IPS-NIHi11 (cell line): Measurements from ENCODE around the gene GPRIN3.
"Not testable (repeated sequence)": the region's sequence is repeated elsewhere in the genome, so short reads cannot be mapped to it uniquely, and the experiment has no call there.

ENCODE experiments used
- DNase-seq: peaks from one replicate; pipeline ENCODE4 v3.0.0; 2012; ENCODE audit warnings: mixed read lengths, low spot score

The GPRIN3 gene

GRCh38 chr4:89254847-89255246 lies 52.8 kb downstream of the GPRIN3 start:
- peak; percentile 70 for DNase-seq

GRCh38 chr4:89254347-89254746 lies 53.3 kb downstream of the GPRIN3 start:
- not testable (repeated sequence) for DNase-seq

GRCh38 chr4:89253935-89254334 lies 53.7 kb downstream of the GPRIN3 start:
- no peak for DNase-seq

GRCh38 chr4:89253311-89253710 lies 54.3 kb downstream of the GPRIN3 start:
- DNase-seq: no peak

GRCh38 chr4:89251396-89251795 lies 56.2 kb downstream of the GPRIN3 start:
- no peak for DNase-seq

- DNase-seq: no peak
These were observed 57.8 kb downstream of the GPRIN3 start for GRCh38 chr4:89249716-89250361.

- no peak for DNase-seq
These were observed 58.3 kb downstream of the GPRIN3 start for GRCh38 chr4:89249313-89249712.

GRCh38 chr4:89248879-89249281 lies 58.7 kb downstream of the GPRIN3 start:
- DNase-seq: peak; percentile 14

GRCh38 chr4:89247951-89248350 lies 59.6 kb downstream of the GPRIN3 start:
- DNase-seq: no peak

- DNase-seq: no peak
These were observed 62.1 kb downstream of the GPRIN3 start for GRCh38 chr4:89245459-89245858.

GRCh38 chr4:89243733-89244252 lies 63.8 kb downstream of the GPRIN3 start:
- no peak for DNase-seq

- DNase-seq: no peak
These were observed 64.5 kb downstream of the GPRIN3 start for GRCh38 chr4:89242864-89243732.

GRCh38 chr4:89242216-89242615 lies 65.4 kb downstream of the GPRIN3 start:
- DNase-seq: no peak

GRCh38 chr4:89230271-89230670 lies 77.3 kb downstream of the GPRIN3 start:
- DNase-seq: no peak

- peak; percentile 86 for DNase-seq
These were observed 80.7 kb downstream of the GPRIN3 start for GRCh38 chr4:89226665-89227574.

- DNase-seq: no peak
These were observed 85.4 kb downstream of the GPRIN3 start for GRCh38 chr4:89222170-89222569.

- no peak for DNase-seq
These were observed 86.3 kb downstream of the GPRIN3 start for GRCh38 chr4:89221167-89221867.

GRCh38 chr4:89218587-89218986 lies 89.0 kb downstream of the GPRIN3 start:
- DNase-seq: no peak

- no peak for DNase-seq
These were observed 90.0 kb downstream of the GPRIN3 start for GRCh38 chr4:89217604-89218003.

GRCh38 chr4:89216866-89217265 lies 90.7 kb downstream of the GPRIN3 start:
- no peak for DNase-seq

GRCh38 chr4:89216422-89216821 lies 91.2 kb downstream of the GPRIN3 start:
- DNase-seq: no peak

- no peak for DNase-seq
These were observed 91.9 kb downstream of the GPRIN3 start for GRCh38 chr4:89215736-89216135.
